ENCODE data around the gene MCC.

MCC gene

DNA sequence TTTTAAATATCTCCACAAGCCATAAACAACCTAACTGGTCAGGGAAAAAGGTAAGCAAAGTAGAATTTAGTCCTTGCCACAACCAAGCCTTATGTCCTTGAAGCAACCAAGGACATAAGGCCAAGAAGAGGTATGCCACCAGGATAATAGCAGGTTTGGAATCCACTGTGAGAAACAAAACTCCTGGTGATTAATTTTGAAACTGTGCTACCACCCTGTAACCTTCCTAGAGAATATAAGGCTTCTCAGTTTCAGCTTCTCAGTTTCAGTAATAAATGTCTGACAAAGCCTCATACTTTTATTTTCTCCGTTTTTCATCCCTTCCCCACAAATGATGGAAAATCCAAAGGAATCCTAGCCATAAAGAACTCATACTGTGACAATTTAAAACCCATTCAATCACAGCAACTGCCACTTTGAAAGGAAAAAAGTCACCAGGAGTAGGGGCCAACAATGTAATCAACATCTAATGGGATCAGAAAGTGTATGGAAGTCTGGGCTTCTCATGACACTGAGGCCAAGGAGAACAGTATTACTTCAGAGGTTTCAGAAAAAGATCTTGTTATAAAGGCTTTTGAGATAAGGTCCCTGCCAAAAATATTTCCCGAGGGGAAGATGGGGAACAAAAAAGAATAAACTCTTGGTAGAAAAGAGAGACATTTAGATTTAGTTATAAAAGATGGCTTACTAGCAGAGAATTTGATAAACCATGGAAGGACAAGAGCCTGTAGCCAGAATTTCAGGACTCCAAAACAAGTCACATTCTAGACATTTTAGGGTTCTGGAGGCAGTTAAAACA, 242.6 kb downstream of the MCC start:
- Histone ChIP-seq H3K36me3 (ENCODE audit: control insufficient read depth, insufficient read depth, low read length) (no peaks in the 10 kb centered on the region), H3K9me3 (ENCODE audit: control insufficient read depth, low read length) (no peaks in the 10 kb centered on the region), H3K27ac (ENCODE audit: insufficient read depth, low read depth, low read length, poor library complexity, severe bottlenecking) (peak overlapping the region; percentile 52), H3K4me3 (ENCODE audit: insufficient read depth, low read depth, low read length) (no peak overlapping the region), H3K4me1 (ENCODE audit: control insufficient read depth, insufficient read depth, low read length) (peaks cover 12% of the 10 kb centered on the region), H3K27me3 (ENCODE audit: control insufficient read depth, insufficient read depth, low read length, poor library complexity, severe bottlenecking) (no peaks in the 10 kb centered on the region)
- 27 to 36% methylated on average over 2 of the region's 2 CpGs for WGBS, 2 experiments

GRCh38 chr5:113244966-113245365, 243.3 kb downstream of the MCC start:
- Histone ChIP-seq H3K27ac (ENCODE audit: insufficient read depth, low read depth, low read length, poor library complexity, severe bottlenecking) (no peak overlapping the region), H3K9me3 (ENCODE audit: control insufficient read depth, low read length) (no peaks in the 10 kb centered on the region), H3K36me3 (ENCODE audit: control insufficient read depth, insufficient read depth, low read length) (no peaks in the 10 kb centered on the region), H3K4me1 (ENCODE audit: control insufficient read depth, insufficient read depth, low read length) (peaks cover 12% of the 10 kb centered on the region), H3K27me3 (ENCODE audit: control insufficient read depth, insufficient read depth, low read length, poor library complexity, severe bottlenecking) (no peaks in the 10 kb centered on the region), H3K4me3 (ENCODE audit: insufficient read depth, low read depth, low read length) (no peak overlapping the region)
- 79 to 81% methylated on average over 9 of the region's 9 CpGs for WGBS, 2 experiments

DNA sequence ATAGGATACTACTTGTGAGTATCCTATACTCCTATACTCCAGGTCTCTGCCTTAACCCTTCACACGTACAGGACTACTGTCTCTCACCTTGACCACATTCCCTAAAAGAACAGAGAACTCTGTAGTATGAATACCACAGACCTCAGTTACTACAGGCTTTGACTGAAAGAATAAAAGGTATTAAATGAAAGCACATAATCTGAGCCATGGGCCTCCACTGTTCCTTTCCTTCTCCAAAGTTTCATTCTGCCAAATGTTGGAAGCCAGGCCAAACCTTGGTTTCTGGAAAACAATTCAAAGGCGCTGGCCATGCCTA, 244.9 kb downstream of the MCC start:
- 42% methylated on average over 2 of the region's 2 CpGs for WGBS, 2 experiments
- H3K4me3 ChIP-seq (ENCODE audit: insufficient read depth, low read depth, low read length): no peak overlapping the region
- H3K36me3 ChIP-seq (ENCODE audit: control insufficient read depth, insufficient read depth, low read length): no peaks in the 10 kb centered on the region
- H3K4me1 ChIP-seq (ENCODE audit: control insufficient read depth, insufficient read depth, low read length): peaks cover 12% of the 10 kb centered on the region
- H3K9me3 ChIP-seq (ENCODE audit: control insufficient read depth, low read length): no peaks in the 10 kb centered on the region
- no peak overlapping the region for H3K27ac ChIP-seq (ENCODE audit: insufficient read depth, low read depth, low read length, poor library complexity, severe bottlenecking)
- H3K27me3 ChIP-seq (ENCODE audit: control insufficient read depth, insufficient read depth, low read length, poor library complexity, severe bottlenecking): no peaks in the 10 kb centered on the region

GRCh38 chr5:113242481-113243348, 245.5 kb downstream of the MCC start:
- Histone ChIP-seq H3K9me3 (ENCODE audit: control insufficient read depth, low read length) (no peaks in the 10 kb centered on the region), H3K4me1 (ENCODE audit: control insufficient read depth, insufficient read depth, low read length) (peaks cover 12% of the 10 kb centered on the region), H3K36me3 (ENCODE audit: control insufficient read depth, insufficient read depth, low read length) (no peaks in the 10 kb centered on the region), H3K27me3 (ENCODE audit: control insufficient read depth, insufficient read depth, low read length, poor library complexity, severe bottlenecking) (no peaks in the 10 kb centered on the region), H3K4me3 (ENCODE audit: insufficient read depth, low read depth, low read length) (no peak overlapping the region), H3K27ac (ENCODE audit: insufficient read depth, low read depth, low read length, poor library complexity, severe bottlenecking) (no peak overlapping the region)
- WGBS, 2 experiments: 81 to 84% methylated on average over 6 to 7 of the region's 8 CpGs

- 91 to 100% methylated on average over 2 to 3 of the region's 3 CpGs for WGBS, 2 experiments
Measured at GRCh38 chr5:113240951-113241726, 247.1 kb downstream of the MCC start.

GRCh38 chr5:113240032-113240431, 248.2 kb downstream of the MCC start:
- Histone ChIP-seq H3K4me1 (ENCODE audit: control insufficient read depth, insufficient read depth, low read length) (peaks cover 3% of the 10 kb centered on the region), H3K9me3 (ENCODE audit: control insufficient read depth, low read length) (no peaks in the 10 kb centered on the region), H3K36me3 (ENCODE audit: control insufficient read depth, insufficient read depth, low read length) (no peaks in the 10 kb centered on the region), H3K27me3 (ENCODE audit: control insufficient read depth, insufficient read depth, low read length, poor library complexity, severe bottlenecking) (no peaks in the 10 kb centered on the region), H3K27ac (ENCODE audit: insufficient read depth, low read depth, low read length, poor library complexity, severe bottlenecking) (no peak overlapping the region), H3K4me3 (ENCODE audit: insufficient read depth, low read depth, low read length) (no peak overlapping the region)
- 93 to 96% methylated on average over 3 of the region's 4 CpGs for WGBS, 2 experiments

More at GRCh38 chr5:113240951-113241726, 247.1 kb downstream of the MCC start:
- Histone ChIP-seq H3K4me1 (ENCODE audit: control insufficient read depth, insufficient read depth, low read length) (peaks cover 5% of the 10 kb centered on the region), H3K4me3 (ENCODE audit: insufficient read depth, low read depth, low read length) (no peak overlapping the region), H3K27ac (ENCODE audit: insufficient read depth, low read depth, low read length, poor library complexity, severe bottlenecking) (no peak overlapping the region), H3K9me3 (ENCODE audit: control insufficient read depth, low read length) (no peaks in the 10 kb centered on the region), H3K36me3 (ENCODE audit: control insufficient read depth, insufficient read depth, low read length) (no peaks in the 10 kb centered on the region), H3K27me3 (ENCODE audit: control insufficient read depth, insufficient read depth, low read length, poor library complexity, severe bottlenecking) (no peaks in the 10 kb centered on the region)

DNA sequence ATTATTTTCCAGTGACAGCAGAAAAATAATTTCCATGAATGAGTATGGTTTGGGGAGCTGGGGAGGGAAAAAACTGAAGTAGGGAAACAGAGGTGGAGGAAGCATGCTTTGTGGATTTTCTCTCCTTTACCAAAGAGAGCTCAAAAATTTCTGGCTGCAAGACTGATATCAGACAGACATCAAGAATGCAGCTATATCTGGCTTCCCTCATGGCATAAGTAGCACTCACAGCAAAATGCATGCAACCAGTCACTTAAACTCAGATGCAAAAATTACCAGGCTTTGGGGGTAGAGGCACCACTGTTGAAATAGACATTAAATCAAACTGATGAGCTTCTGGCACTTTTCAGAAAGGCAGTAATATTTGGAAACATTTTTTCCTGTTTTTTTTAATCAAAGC, 250.4 kb downstream of the MCC start:
- H3K4me3 ChIP-seq (ENCODE audit: insufficient read depth, low read depth, low read length): no peak overlapping the region
- no peak overlapping the region for H3K27ac ChIP-seq (ENCODE audit: insufficient read depth, low read depth, low read length, poor library complexity, severe bottlenecking)

DNA sequence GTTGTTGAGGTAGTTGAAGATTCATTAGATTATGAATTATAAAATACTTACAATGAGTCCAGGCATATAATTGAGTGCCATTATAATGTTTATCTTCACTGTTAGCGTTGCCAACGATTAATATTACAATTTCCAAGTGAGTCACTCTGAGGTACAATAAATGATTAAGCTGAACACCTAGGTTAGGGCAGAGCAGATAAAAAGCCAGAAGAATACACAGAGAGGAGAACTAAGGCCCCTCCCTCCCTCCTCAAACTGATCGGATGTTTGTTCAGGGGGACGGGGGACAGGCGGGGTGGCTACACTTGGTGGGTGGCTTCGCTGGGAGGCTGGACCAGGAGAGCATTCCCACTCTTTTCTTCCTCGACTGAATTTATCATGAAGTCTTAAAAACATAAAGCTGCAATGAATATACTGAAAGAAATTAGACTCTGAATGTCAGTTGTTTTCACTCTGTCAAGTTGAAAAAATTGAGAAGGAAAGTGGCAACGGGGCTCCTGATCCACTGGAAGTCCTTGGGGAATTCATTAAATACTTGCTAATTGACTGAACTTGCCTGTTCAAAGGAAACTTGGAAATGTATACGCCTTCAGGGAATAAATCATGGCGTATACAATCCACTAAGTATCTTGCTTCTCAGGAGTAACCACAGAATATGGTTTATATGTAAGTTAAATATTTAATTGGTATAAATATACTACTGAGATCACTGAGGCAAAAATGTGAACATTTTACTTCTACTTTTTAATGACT, 251.5 kb downstream of the MCC start:
- no peaks in the 10 kb centered on the region for H3K9me3 ChIP-seq (ENCODE audit: control insufficient read depth, low read length)
- H3K4me3 ChIP-seq (ENCODE audit: insufficient read depth, low read depth, low read length): no peak overlapping the region
- H3K4me1 ChIP-seq (ENCODE audit: control insufficient read depth, insufficient read depth, low read length): peaks cover 3% of the 10 kb centered on the region
- no peak overlapping the region for H3K27ac ChIP-seq (ENCODE audit: insufficient read depth, low read depth, low read length, poor library complexity, severe bottlenecking)
- H3K36me3 ChIP-seq (ENCODE audit: control insufficient read depth, insufficient read depth, low read length): no peaks in the 10 kb centered on the region
- WGBS, 2 experiments: 56 to 60% methylated on average over 8 to 9 of the region's 10 CpGs
- H3K27me3 ChIP-seq (ENCODE audit: control insufficient read depth, insufficient read depth, low read length, poor library complexity, severe bottlenecking): no peaks in the 10 kb centered on the region

More for the DNA sequence above, 250.4 kb downstream of the MCC start:
- Histone ChIP-seq H3K27me3 (ENCODE audit: control insufficient read depth, insufficient read depth, low read length, poor library complexity, severe bottlenecking) (no peaks in the 10 kb centered on the region), H3K9me3 (ENCODE audit: control insufficient read depth, low read length) (no peaks in the 10 kb centered on the region), H3K36me3 (ENCODE audit: control insufficient read depth, insufficient read depth, low read length) (no peaks in the 10 kb centered on the region), H3K4me1 (ENCODE audit: control insufficient read depth, insufficient read depth, low read length) (peaks cover 3% of the 10 kb centered on the region)

GRCh38 chr5:113235884-113236283, 252.4 kb downstream of the MCC start:
- Histone ChIP-seq H3K27ac (ENCODE audit: insufficient read depth, low read depth, low read length, poor library complexity, severe bottlenecking) (no peak overlapping the region), H3K9me3 (ENCODE audit: control insufficient read depth, low read length) (no peaks in the 10 kb centered on the region), H3K4me1 (ENCODE audit: control insufficient read depth, insufficient read depth, low read length) (peaks cover 3% of the 10 kb centered on the region), H3K27me3 (ENCODE audit: control insufficient read depth, insufficient read depth, low read length, poor library complexity, severe bottlenecking) (no peaks in the 10 kb centered on the region), H3K4me3 (ENCODE audit: insufficient read depth, low read depth, low read length) (no peak overlapping the region), H3K36me3 (ENCODE audit: control insufficient read depth, insufficient read depth, low read length) (no peaks in the 10 kb centered on the region)
- WGBS, 2 experiments: 76 to 85% methylated on average over 4 of the region's 4 CpGs

All from ectodermal cell (in vitro differentiated cells).